ENCODE data around the gene NUP35.
A peak's percentile ranks its signal among the peaks of the same experiment; 100 is the strongest.

Gene NUP35

GRCh38 chr2:183089192-183089851 lies 34.9 kb upstream of the NUP35 start:
- DNase-seq (ENCODE audit: low read depth in 2 of 2), result no peak
- no peak overlapping the region for H3K4me3 ChIP-seq (replicated peaks in 1 of 2; ENCODE audit: low read depth in 2 of 2, low read length in 2 of 2)
- TF ChIP-seq CTCF (IDR thresholded peaks at IDR 0.05; ENCODE audit: low read depth, low read length), result no peak

- no peak for DNase-seq (ENCODE audit: low read depth in 2 of 2)
- TF ChIP-seq CTCF (IDR thresholded peaks at IDR 0.05; ENCODE audit: low read depth, low read length), result no peak
- no peak overlapping the region for H3K4me3 ChIP-seq (replicated peaks in 1 of 2; ENCODE audit: low read depth in 2 of 2, low read length in 2 of 2)
Measured at GRCh38 chr2:183091318-183091953, 32.8 kb upstream of the NUP35 start.

GRCh38 chr2:183091954-183092345 lies 32.3 kb upstream of the NUP35 start:
- no peak for DNase-seq (ENCODE audit: low read depth in 2 of 2)
- TF ChIP-seq CTCF (IDR thresholded peaks at IDR 0.05; ENCODE audit: low read depth, low read length), result no peak
- H3K4me3 ChIP-seq (replicated peaks in 1 of 2; ENCODE audit: low read depth in 2 of 2, low read length in 2 of 2), result no peak overlapping the region

- no peak overlapping the region for H3K4me3 ChIP-seq (replicated peaks in 1 of 2; ENCODE audit: low read depth in 2 of 2, low read length in 2 of 2)
- peak; percentile 54 to 68 for DNase-seq (ENCODE audit: low read depth in 2 of 2)
- no peak for TF ChIP-seq CTCF (IDR thresholded peaks at IDR 0.05; ENCODE audit: low read depth, low read length)
Measured at GRCh38 chr2:183093857-183094657, 30.2 kb upstream of the NUP35 start.

- DNase-seq (ENCODE audit: low read depth in 2 of 2), result peak in 1 of 2 donors; percentile 39
- no peak for TF ChIP-seq CTCF (IDR thresholded peaks at IDR 0.05; ENCODE audit: low read depth, low read length)
- no peak overlapping the region for H3K4me3 ChIP-seq (replicated peaks in 1 of 2; ENCODE audit: low read depth in 2 of 2, low read length in 2 of 2)
Measured at GRCh38 chr2:183105402-183106134, 18.7 kb upstream of the NUP35 start.

GRCh38 chr2:183112577-183112976 lies 11.7 kb upstream of the NUP35 start:
- DNase-seq (ENCODE audit: low read depth in 2 of 2), result no peak
- TF ChIP-seq CTCF (IDR thresholded peaks at IDR 0.05; ENCODE audit: low read depth, low read length), result no peak
- H3K4me3 ChIP-seq (replicated peaks in 1 of 2; ENCODE audit: low read depth in 2 of 2, low read length in 2 of 2), result no peak overlapping the region

All from cardiac fibroblast (primary cell).